Common myeloid progenitor, CD34-positive (primary cell): Measurements from ENCODE around the gene FCER2.

Experiments
- CTCF ChIA-PET: fragments of 350-600 bp; sonication (Branson Sonifier 250); formaldehyde crosslinking; loops from one replicate; lab custom pipeline; 2021; ENCODE audit warnings: antibody characterized with exemption; lab: Charles Lee
- POLR2A ChIA-PET: fragments of 350-600 bp; sonication (Branson Sonifier 250); formaldehyde crosslinking; loops from one replicate; lab custom pipeline; 2021; ENCODE audit warnings: antibody characterized with exemption; lab: Charles Lee
- DNase-seq, 3 donors: peaks; one replicate each; pipeline versions ENCODE4 v3.0.0 to v3.0.0-alpha.2; 2013
- H3K27ac ChIP-seq, 2 experiments: 1 replicate in 1 of 2; 2 replicates in 1 of 2; pipeline ENCODE4 v1.7.0; 2013; ENCODE audit warnings: inconsistent platforms in 2 of 2, low read length in 2 of 2, mild to moderate bottlenecking in 2 of 2, low read depth in 1 of 2, moderate library complexity in 1 of 2; ENCODE audit not compliant: severe bottlenecking in 2 of 2, insufficient read depth in 1 of 2, poor library complexity in 1 of 2
- H3K27me3 ChIP-seq, 5 experiments: replicated peaks in 2 of 5; 1 replicate in 3 of 5; 2 replicates in 2 of 5; pipeline versions ENCODE4 v1.6.1 to v1.7.0; 2013; ENCODE audit warnings: low read length in 4 of 5, mild to moderate bottlenecking in 2 of 5, moderate library complexity in 2 of 5, inconsistent platforms in 1 of 5; ENCODE audit not compliant: insufficient read depth in 5 of 5, control insufficient read depth in 4 of 5
- H3K36me3 ChIP-seq, 4 experiments: 1 replicate in 2 of 4; 2 replicates in 2 of 4; pipeline versions ENCODE4 v1.6.1 to v1.7.0; 2013; ENCODE audit warnings: low read length in 3 of 4, control low read depth in 1 of 4, mild to moderate bottlenecking in 1 of 4; ENCODE audit not compliant: control insufficient read depth in 4 of 4, insufficient read depth in 4 of 4
- H3K4me1 ChIP-seq, 4 experiments: 1 replicate in 3 of 4; 2 replicates in 1 of 4; pipeline versions ENCODE4 v1.6.1 to v1.7.1; 2013; ENCODE audit warnings: low read length in 3 of 4, mild to moderate bottlenecking in 3 of 4, control low read depth in 1 of 4, inconsistent platforms in 1 of 4, moderate library complexity in 1 of 4; ENCODE audit not compliant: control insufficient read depth in 4 of 4, insufficient read depth in 4 of 4; ENCODE audit errors: control extremely low read depth in 1 of 4
- H3K4me3 ChIP-seq, 7 experiments: 1 replicate in 4 of 7; 2 replicates in 3 of 7; pipeline versions ENCODE4 v1.5.1 to v1.7.0; 2013; ENCODE audit warnings: mild to moderate bottlenecking in 7 of 7, low read length in 6 of 7, moderate library complexity in 6 of 7, inconsistent platforms in 2 of 7, low read depth in 2 of 7, control low read depth in 1 of 7; ENCODE audit not compliant: insufficient read depth in 4 of 7, control insufficient read depth in 1 of 7; ENCODE audit errors: extremely low read depth in 1 of 7
- H3K9me3 ChIP-seq, 5 experiments: 1 replicate in 4 of 5; 2 replicates in 1 of 5; pipeline versions ENCODE4 v1.6.1 to v1.7.1; 2013; ENCODE audit warnings: low read length in 4 of 5, mild to moderate bottlenecking in 2 of 5, inconsistent platforms in 1 of 5, low read depth in 1 of 5, moderate library complexity in 1 of 5; ENCODE audit not compliant: control insufficient read depth in 4 of 5, insufficient read depth in 2 of 5; ENCODE audit errors: control extremely low read depth in 1 of 5
- WGBS: methylation state at CpG from one replicate; pipeline ENCODE4 v1.1.5; 2013; ENCODE audit not compliant: insufficient coverage; 5-methylcytosine and 5-hydroxymethylcytosine counted together

FCER2 gene

GRCh38 chr19:7703332-7703731 is 1.4 kb upstream of the FCER2 start:
- 97% methylated on average over 8 of the region's 8 CpGs for WGBS
- H3K9me3 ChIP-seq, result no peaks in the 10 kb centered on the region
- DNase-seq, result no peak
- H3K4me1 ChIP-seq, result peaks cover 2 to 53% (median 37%) of the 10 kb centered on the region in 4 experiments
- H3K4me3 ChIP-seq, result no peak overlapping the region
- no peaks in the 10 kb centered on the region for H3K36me3 ChIP-seq
- H3K27ac ChIP-seq, result no peak overlapping the region
- ChIA-PET POLR2A (interaction anchor here (0.7 kb wide), 1 partner anchor 88 kb away, joined by 4 read pairs; no protein-coding TSS in a partner anchor), CTCF (no interaction called here)
- peaks cover 0 to 3% (median 0%) of the 10 kb centered on the region in 5 experiments for H3K27me3 ChIP-seq

GRCh38 chr19:7701049-7701653 is 780 bp downstream of the FCER2 start:
- peaks cover 0 to 36% (median 23%) of the 10 kb centered on the region in 4 experiments for H3K4me1 ChIP-seq
- H3K36me3 ChIP-seq, result no peaks in the 10 kb centered on the region
- CTCF ChIA-PET, result interaction anchor here (1.1 kb wide), 1 partner anchor 20 kb away, joined by 5 read pairs; the partner anchor contains the start of gene TRAPPC5
- no peaks in the 10 kb centered on the region for H3K9me3 ChIP-seq
- POLR2A ChIA-PET, result no interaction called here
- H3K27ac ChIP-seq, result no peak overlapping the region
- WGBS, result 94% methylated on average over 9 of the region's 12 CpGs
- DNase-seq, result no peak
- no peak overlapping the region for H3K4me3 ChIP-seq
- peaks cover 0 to 6% (median 0%) of the 10 kb centered on the region in 5 experiments for H3K27me3 ChIP-seq

GRCh38 chr19:7699417-7700401 is 2.2 kb downstream of the FCER2 start:
- WGBS, result 78% methylated on average over 11 of the region's 15 CpGs
- H3K27me3 ChIP-seq, result peaks cover 0 to 6% (median 0%) of the 10 kb centered on the region in 5 experiments
- POLR2A ChIA-PET, result no interaction called here
- CTCF ChIA-PET, result interaction anchor here (2.6 kb wide), 1 partner anchor 19 kb away, joined by 11 read pairs; the partner anchor contains the start of gene TRAPPC5
- H3K4me1 ChIP-seq, result peaks cover 0 to 23% (median 11%) of the 10 kb centered on the region in 4 experiments
- no peaks in the 10 kb centered on the region for H3K36me3 ChIP-seq
- no peaks in the 10 kb centered on the region for H3K9me3 ChIP-seq
- H3K27ac ChIP-seq, result no peak overlapping the region
- H3K4me3 ChIP-seq, result no peak overlapping the region
- peak in 2 of 3 donors; percentile 76 to 89 for DNase-seq

- Histone ChIP-seq H3K4me3 (no peak overlapping the region), H3K27ac (no peak overlapping the region), H3K36me3 (no peaks in the 10 kb centered on the region), H3K9me3 (no peaks in the 10 kb centered on the region), H3K27me3 (peaks cover 0 to 6% (median 0%) of the 10 kb centered on the region in 5 experiments), H3K4me1 (peaks cover 0 to 19% (median 9%) of the 10 kb centered on the region in 4 experiments)
- CTCF ChIA-PET, result interaction anchor here (2.6 kb wide), 1 partner anchor 18 kb away, joined by 11 read pairs; the partner anchor contains the start of gene TRAPPC5
- POLR2A ChIA-PET, result no interaction called here
- WGBS, result 43% methylated on average over 2 of the region's 2 CpGs
- DNase-seq, result no peak
Measured at GRCh38 chr19:7699003-7699402, 2.9 kb downstream of the FCER2 start.

- no peaks in the 10 kb centered on the region for H3K9me3 ChIP-seq
- peaks cover 0 to 6% (median 0%) of the 10 kb centered on the region in 5 experiments for H3K27me3 ChIP-seq
- no peaks in the 10 kb centered on the region for H3K36me3 ChIP-seq
- DNase-seq, result no peak
- ChIA-PET CTCF (interaction anchor here (2.6 kb wide), 1 partner anchor 18 kb away, joined by 11 read pairs; the partner anchor contains the start of gene TRAPPC5), POLR2A (no interaction called here)
- H3K4me1 ChIP-seq, result peaks cover 0 to 15% (median 9%) of the 10 kb centered on the region in 4 experiments
- no peak overlapping the region for H3K27ac ChIP-seq
- no peak overlapping the region for H3K4me3 ChIP-seq
- 69% methylated on average over 10 of the region's 11 CpGs for WGBS
Measured at GRCh38 chr19:7698583-7698982, 3.3 kb downstream of the FCER2 start.

- ChIA-PET CTCF (interaction anchor here (0.5 to 2.6 kb wide), 3 partner anchors 17 to 486 kb away, joined by 3 to 11 read pairs (median 3); partner anchors contain the start of gene TRAPPC5), POLR2A (no interaction called here)
- H3K4me3 ChIP-seq, result no peak overlapping the region
- H3K27ac ChIP-seq, result no peak overlapping the region
- no peaks in the 10 kb centered on the region for H3K9me3 ChIP-seq
- H3K36me3 ChIP-seq, result no peaks in the 10 kb centered on the region
- peaks cover 0 to 6% (median 0%) of the 10 kb centered on the region in 5 experiments for H3K27me3 ChIP-seq
- peaks cover 0 to 13% (median 7%) of the 10 kb centered on the region in 4 experiments for H3K4me1 ChIP-seq
- DNase-seq, result no peak
- WGBS, result 98% methylated on average over 8 of the region's 10 CpGs
Measured at GRCh38 chr19:7697721-7698287, 4.1 kb downstream of the FCER2 start.
